GM23248 (cell line): ENCODE data around the gene ZNF385A. TPM values are rescaled to one million over a fixed set of nuclear protein-coding genes. Genes with fewer than 3 reads are reported as not detected.

Experiments
- DNase-seq: peaks from one replicate; pipeline ENCODE4 v3.0.0-alpha.2; 2015
- H2AFZ ChIP-seq: fragments of 200-600 bp; sonication (generic); 2 replicates; pipeline ENCODE4 v1.6.1; 2016; ENCODE audit warnings: antibody characterized with exemption
- H3F3A ChIP-seq: fragments of 200-600 bp; sonication (generic); 2 replicates; pipeline ENCODE4 v1.6.1; 2016; ENCODE audit warnings: mild to moderate bottlenecking, antibody characterized with exemption, mixed run types; ENCODE audit not compliant: insufficient read depth
- H3K27ac ChIP-seq: fragments of 200-600 bp; sonication (generic); 2 replicates; pipeline ENCODE4 v1.5.1; 2016; ENCODE audit warnings: mild to moderate bottlenecking
- H3K27me3 ChIP-seq: fragments of 200-600 bp; sonication (generic); replicated peaks from 2 replicates; pipeline ENCODE4 v1.6.1; 2016; ENCODE audit warnings: mild to moderate bottlenecking; ENCODE audit not compliant: insufficient read depth
- H3K36me3 ChIP-seq: fragments of 200-600 bp; sonication (generic); 2 replicates; pipeline ENCODE4 v1.6.1; 2016; ENCODE audit warnings: low read depth, mild to moderate bottlenecking
- H3K4me1 ChIP-seq: fragments of 200-600 bp; sonication (generic); 2 replicates; pipeline ENCODE4 v1.6.1; 2016; ENCODE audit warnings: mild to moderate bottlenecking; ENCODE audit not compliant: insufficient read depth
- H3K4me2 ChIP-seq: fragments of 200-600 bp; sonication (generic); one replicate; pipeline ENCODE4 v1.6.1; 2016; ENCODE audit warnings: mild to moderate bottlenecking; ENCODE audit not compliant: unreplicated experiment
- H3K4me3 ChIP-seq: fragments of 200-600 bp; sonication (generic); 2 replicates; pipeline ENCODE4 v1.5.1; 2016; ENCODE audit warnings: mild to moderate bottlenecking
- H3K79me2 ChIP-seq: fragments of 200-600 bp; sonication (generic); 2 replicates; pipeline ENCODE4 v1.6.1; 2016; ENCODE audit warnings: mild to moderate bottlenecking; ENCODE audit not compliant: insufficient read depth
- H3K9ac ChIP-seq: fragments of 200-600 bp; sonication (generic); 2 replicates; pipeline ENCODE4 v1.6.1; 2016; ENCODE audit warnings: mild to moderate bottlenecking
- H3K9me2 ChIP-seq: fragments of 200-600 bp; sonication (generic); 2 replicates; pipeline ENCODE4 v1.6.1; 2016; ENCODE audit warnings: mixed run types, mild to moderate bottlenecking, moderate library complexity; ENCODE audit not compliant: insufficient read depth
- H3K9me3 ChIP-seq: fragments of 200-600 bp; sonication (generic); one replicate; pipeline ENCODE4 v1.6.1; 2017; ENCODE audit warnings: low read depth
- H4K20me1 ChIP-seq: fragments of 200-600 bp; sonication (generic); 2 replicates; pipeline ENCODE4 v1.6.0; 2016; ENCODE audit not compliant: insufficient read depth
- EZH2 ChIP-seq: fragments of 200-600 bp; sonication (generic); IDR thresholded peaks from 2 replicates; pipeline ENCODE4 v1.6.1; 2018; ENCODE audit warnings: antibody characterized with exemption, mild to moderate bottlenecking; ENCODE audit not compliant: insufficient read depth, poor library complexity, severe bottlenecking
- EZH2phosphoT487 ChIP-seq: fragments of 200-600 bp; sonication (generic); IDR thresholded peaks from 2 replicates; pipeline ENCODE4 v1.6.1; 2018; ENCODE audit warnings: antibody characterized with exemption, moderate library complexity, mild to moderate bottlenecking, low read depth; ENCODE audit not compliant: insufficient read depth
- WGBS, 2 experiments: methylation state at CpG; one replicate each; pipeline ENCODE4 v1.1.6; 2015 to 2017; ENCODE audit warnings: low lambda C conversion rate in 2 of 2, low coverage in 1 of 2; ENCODE audit errors: missing lambda C conversion rate in 2 of 2; 5-methylcytosine and 5-hydroxymethylcytosine counted together
- in situ Hi-C: fragments of 300-500 bp; cut with MboI; formaldehyde crosslinking; loops from 2 replicates; pipeline ENCODE4 v1.15.0; 2020
- polyA plus RNA-seq: library from polyadenylated mRNA; unstranded; fragments of >200 nt; fragmentation: Nextera tagmentation; extraction: Ambion mirVana; gene quantifications from 2 replicates; pipeline ENCODE4 v1.2.1, GENCODE V29; 2016
- total RNA-seq: library from RNA; depleted of rRNA; stranded (reverse); fragments of >200 nt; shearing (Covaris generic); gene quantifications from 2 replicates; pipeline ENCODE4 v1.2.3, GENCODE V29; 2014

ZNF385A gene
- total and polyA plus RNA-seq, 2 experiments from 2014 or later = 1.8 to 3.1 TPM

GRCh38 chr12:54401119-54401518 is 16.6 kb upstream of the ZNF385A start:
- no peak overlapping the region for H3K4me2 ChIP-seq
- peaks cover 94% of the 10 kb centered on the region for H3K36me3 ChIP-seq
- no peak overlapping the region for H3K9ac ChIP-seq
- H3K79me2 ChIP-seq = peaks cover 30% of the 10 kb centered on the region
- no peaks in the 10 kb centered on the region for H3K4me1 ChIP-seq
- no peak for TF ChIP-seq EZH2
- no peak for TF ChIP-seq EZH2phosphoT487
- H3F3A ChIP-seq = peaks cover 90% of the 10 kb centered on the region
- no peaks in the 10 kb centered on the region for H3K9me2 ChIP-seq
- 97 to 100% methylated on average over 2 of the region's 2 CpGs for WGBS, 2 experiments
- DNase-seq = no peak
- H3K27me3 ChIP-seq = no peaks in the 10 kb centered on the region
- H3K9me3 ChIP-seq = no peaks in the 10 kb centered on the region
- no peak overlapping the region for H3K4me3 ChIP-seq
- H2AFZ ChIP-seq = no peak overlapping the region
- H3K27ac ChIP-seq = 0 out of 2 replicates have a peak overlapping the region, but pooled peaks have one; percentile 10
- in situ Hi-C loops = no loop called here
- H4K20me1 ChIP-seq = no peaks in the 10 kb centered on the region

- no peaks in the 10 kb centered on the region for H4K20me1 ChIP-seq
- TF ChIP-seq EZH2 (no peak), EZH2phosphoT487 (no peak)
- H3F3A ChIP-seq = peaks cover 91% of the 10 kb centered on the region
- no peaks in the 10 kb centered on the region for H3K4me1 ChIP-seq
- no peak overlapping the region for H3K4me2 ChIP-seq
- H3K4me3 ChIP-seq = no peak overlapping the region
- no peaks in the 10 kb centered on the region for H3K9me2 ChIP-seq
- peaks cover 14% of the 10 kb centered on the region for H3K79me2 ChIP-seq
- H2AFZ ChIP-seq = no peak overlapping the region
- in situ Hi-C loops = no loop called here
- no peaks in the 10 kb centered on the region for H3K9me3 ChIP-seq
- DNase-seq = peak; percentile 81
- 58 to 66% methylated on average over 7 to 8 of the region's 8 CpGs for WGBS, 2 experiments
- no peaks in the 10 kb centered on the region for H3K27me3 ChIP-seq
- peaks cover 91% of the 10 kb centered on the region for H3K36me3 ChIP-seq
- H3K27ac ChIP-seq = peak overlapping the region; percentile 3; the same call in 1 of the 2 replicates
- H3K9ac ChIP-seq = no peak overlapping the region
Measured at GRCh38 chr12:54398995-54399793, 14.7 kb upstream of the ZNF385A start.

- Histone ChIP-seq H3K4me3 (no peak overlapping the region), H3K36me3 (peaks cover 89% of the 10 kb centered on the region), H3K9me2 (no peaks in the 10 kb centered on the region), H3K4me1 (no peaks in the 10 kb centered on the region), H4K20me1 (no peaks in the 10 kb centered on the region), H3F3A (peaks cover 91% of the 10 kb centered on the region), H3K4me2 (no peak overlapping the region), H3K27me3 (no peaks in the 10 kb centered on the region), H2AFZ (no peak overlapping the region), H3K9me3 (no peaks in the 10 kb centered on the region), H3K9ac (no peak overlapping the region), H3K79me2 (peaks cover 7% of the 10 kb centered on the region), H3K27ac (no peak overlapping the region)
- DNase-seq = no peak
- in situ Hi-C loops = no loop called here
- WGBS, 2 experiments = 94 to 100% methylated on average over 2 of the region's 2 CpGs
- TF ChIP-seq EZH2phosphoT487 = no peak
- TF ChIP-seq EZH2 = no peak
Measured at GRCh38 chr12:54398218-54398617, 13.7 kb upstream of the ZNF385A start.

- H3K4me3 ChIP-seq = no peak overlapping the region
- peaks cover 91% of the 10 kb centered on the region for H3F3A ChIP-seq
- no peaks in the 10 kb centered on the region for H3K9me2 ChIP-seq
- peaks cover 80% of the 10 kb centered on the region for H3K36me3 ChIP-seq
- TF ChIP-seq EZH2 = no peak
- TF ChIP-seq EZH2phosphoT487 = no peak
- H3K27ac ChIP-seq = no peak overlapping the region
- DNase-seq = no peak
- no peak overlapping the region for H2AFZ ChIP-seq
- no peaks in the 10 kb centered on the region for H4K20me1 ChIP-seq
- H3K9me3 ChIP-seq = no peaks in the 10 kb centered on the region
- H3K79me2 ChIP-seq = peaks cover 7% of the 10 kb centered on the region
- no peak overlapping the region for H3K4me2 ChIP-seq
- WGBS, 2 experiments = 63 to 83% methylated on average over 1 of the region's 1 CpG
- H3K4me1 ChIP-seq = no peaks in the 10 kb centered on the region
- in situ Hi-C loops = no loop called here
- H3K9ac ChIP-seq = no peak overlapping the region
- no peaks in the 10 kb centered on the region for H3K27me3 ChIP-seq
Measured at GRCh38 chr12:54397157-54397556, 12.6 kb upstream of the ZNF385A start.
